Stimulated activated CD8-positive, alpha-beta memory T cell treated with anti-CD3 and anti-CD28 coated beads, Interleukin-15, amount 100 ng/mL, for 24 hours (primary cell): ENCODE measurements around the gene PM20D1.
"Not testable (repeated sequence)": the region's sequence is repeated elsewhere in the genome, so short reads cannot be mapped to it uniquely, and the experiment has no call there.

Source experiments
- DNase-seq: peaks from one replicate; pipeline ENCODE4 v3.0.0-alpha.2; 2020; ENCODE audit warnings: low read depth

Gene PM20D1

DNA sequence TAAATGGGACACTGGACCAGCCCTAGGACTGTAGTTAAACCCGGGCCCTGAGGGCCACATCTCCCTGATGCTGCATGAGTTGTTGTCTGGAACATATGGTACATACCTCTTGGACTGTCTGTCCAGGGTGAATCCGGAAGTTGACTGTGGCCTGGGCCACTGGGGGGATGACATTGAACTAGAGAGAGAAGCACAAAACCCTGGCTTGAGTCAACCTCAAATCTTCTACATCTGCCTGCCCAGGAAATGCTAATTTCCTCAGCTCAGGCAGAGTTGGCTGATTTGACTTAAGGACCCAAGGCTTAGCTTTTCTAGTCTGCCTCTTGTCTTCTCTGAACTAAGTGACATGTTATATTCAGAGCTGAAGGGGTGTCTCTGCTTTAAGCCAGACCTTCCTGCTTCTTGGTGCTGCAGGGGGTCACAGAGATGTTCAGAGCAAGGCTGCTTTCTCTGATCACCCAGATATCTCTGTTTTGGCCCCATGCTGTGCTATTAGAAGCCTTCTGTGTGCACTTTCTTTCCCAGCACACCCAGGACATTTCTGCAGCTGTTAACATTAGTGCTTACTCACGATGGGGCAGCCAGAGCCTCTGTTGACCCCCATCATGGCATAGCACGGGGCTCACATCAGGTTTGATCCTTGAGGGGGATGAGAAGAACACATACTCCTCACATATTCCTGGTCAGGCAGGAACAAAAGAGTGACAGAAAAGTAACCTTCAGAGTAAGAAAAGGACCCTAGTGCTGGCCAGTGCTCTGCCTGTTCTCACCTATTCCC lies 9.6 kb downstream of the PM20D1 start:
- no peak for DNase-seq

DNA sequence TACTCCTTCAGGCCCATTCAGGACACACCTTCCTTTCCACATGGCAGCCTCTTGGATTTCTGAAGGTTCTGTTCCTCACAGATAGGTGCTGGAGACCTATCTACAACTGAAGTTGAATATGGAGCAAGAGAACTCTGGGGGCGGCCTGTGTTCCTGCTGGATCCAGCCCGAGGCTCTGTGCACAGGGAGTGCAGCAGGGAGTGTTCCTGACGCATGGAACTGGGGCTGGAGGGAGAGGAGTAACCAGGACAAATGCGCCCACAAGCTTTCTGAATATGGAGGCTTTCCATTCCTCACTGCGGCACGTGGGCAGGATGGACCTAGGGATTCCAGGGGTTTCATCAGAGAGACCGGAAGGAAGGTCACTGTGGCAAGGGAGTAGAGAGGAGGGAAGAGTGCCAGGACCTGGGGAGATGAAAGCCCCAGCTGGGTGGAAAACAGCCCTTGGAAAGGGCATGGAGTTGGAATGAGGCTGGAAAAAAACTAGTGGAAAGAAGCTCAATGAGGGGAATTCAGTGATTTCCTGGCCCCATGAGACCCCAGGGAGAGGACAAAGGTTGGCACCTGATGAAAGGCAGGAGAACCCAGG lies 12.5 kb downstream of the PM20D1 start:
- DNase-seq: no peak

DNA sequence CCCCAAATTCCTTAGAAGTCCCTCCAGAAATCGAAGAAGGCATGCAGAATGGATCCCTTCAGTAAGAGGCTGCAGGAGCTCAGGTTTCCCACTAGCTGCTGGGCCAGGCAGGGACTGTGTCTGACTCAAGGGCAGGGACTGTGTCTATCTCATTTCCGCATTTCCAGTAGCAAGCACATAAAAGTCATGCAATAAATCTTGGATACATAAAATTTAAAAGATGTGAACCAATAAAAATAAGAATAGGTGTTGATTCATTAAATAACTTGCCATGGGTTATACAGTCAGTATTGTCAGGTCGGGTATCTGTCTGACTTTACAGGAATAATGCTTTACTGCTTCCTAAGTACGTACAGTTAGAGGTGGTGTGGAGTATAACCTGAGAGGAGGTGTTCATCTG lies 15.2 kb downstream of the PM20D1 start:
- no peak for DNase-seq

GRCh38 chr1:205832326-205832751 lies 17.6 kb downstream of the PM20D1 start:
- no peak for DNase-seq

DNA sequence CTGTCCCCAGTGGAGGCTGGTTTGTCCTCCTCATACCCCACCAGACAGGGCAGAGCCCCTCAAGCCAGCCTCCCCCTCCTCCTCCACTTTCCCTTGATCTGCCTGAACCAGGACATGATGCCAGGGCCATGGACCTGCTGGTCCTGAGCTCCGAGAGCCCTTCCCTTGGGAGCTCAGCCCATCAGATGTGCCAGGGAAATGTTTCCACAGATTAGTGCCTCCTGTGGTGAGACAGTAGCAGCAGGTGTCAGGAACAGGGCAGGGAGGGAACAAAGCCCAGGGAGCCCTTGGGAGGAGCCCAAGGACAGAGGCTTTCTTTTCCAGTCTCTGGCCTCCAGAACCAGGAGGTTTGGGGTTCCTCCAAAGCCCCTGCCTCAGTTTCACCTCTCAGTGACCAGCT lies 22.3 kb downstream of the PM20D1 start:
- DNase-seq: no peak

DNA sequence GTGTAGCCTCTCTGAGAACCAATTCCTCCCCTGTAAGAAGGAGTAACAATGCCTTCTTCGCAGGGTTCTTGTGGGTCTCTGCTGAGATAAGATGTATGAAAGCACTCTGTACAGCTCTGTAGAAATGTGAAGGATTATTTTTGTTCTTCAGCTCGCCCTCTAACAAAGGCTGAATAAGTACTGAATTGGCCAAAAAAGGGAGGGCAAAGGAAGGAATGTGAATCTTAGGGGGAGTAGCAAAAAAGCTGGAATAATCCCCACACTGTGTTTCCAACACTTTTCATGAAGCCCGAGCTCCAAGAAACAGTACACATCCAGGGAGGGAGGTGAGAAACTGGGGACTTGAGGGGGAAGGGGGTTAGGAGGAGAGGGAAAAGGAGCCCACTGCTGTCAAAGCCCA lies 22.9 kb downstream of the PM20D1 start:
- no peak for DNase-seq

- no peak for DNase-seq
Observed at GRCh38 chr1:205826016-205826806, 23.7 kb downstream of the PM20D1 start.

- DNase-seq: no peak
Observed at GRCh38 chr1:205824180-205824579, 25.8 kb downstream of the PM20D1 start.

DNA sequence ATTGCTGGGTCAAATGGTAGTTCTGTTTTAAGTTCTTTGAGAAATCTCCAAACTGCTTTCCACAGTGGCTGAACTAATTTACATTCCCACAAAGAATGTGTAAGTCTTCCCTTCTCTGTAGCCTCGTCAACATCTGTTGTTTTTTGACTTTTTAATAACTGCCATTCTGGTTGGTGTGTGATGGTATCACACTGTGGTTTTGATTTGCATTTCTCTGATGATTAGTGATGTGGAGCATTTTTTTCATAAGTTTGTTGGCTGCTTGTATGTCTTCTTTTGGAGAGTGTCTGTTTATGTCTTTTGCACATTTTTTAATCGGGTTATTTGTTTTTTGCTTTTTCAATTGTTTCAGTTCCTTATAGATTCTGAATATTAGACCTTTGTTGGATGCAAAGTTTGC lies 26.7 kb downstream of the PM20D1 start:
- not testable (repeated sequence) for DNase-seq

- DNase-seq: no peak
Observed at GRCh38 chr1:205822397-205822796, 27.5 kb downstream of the PM20D1 start.

DNA sequence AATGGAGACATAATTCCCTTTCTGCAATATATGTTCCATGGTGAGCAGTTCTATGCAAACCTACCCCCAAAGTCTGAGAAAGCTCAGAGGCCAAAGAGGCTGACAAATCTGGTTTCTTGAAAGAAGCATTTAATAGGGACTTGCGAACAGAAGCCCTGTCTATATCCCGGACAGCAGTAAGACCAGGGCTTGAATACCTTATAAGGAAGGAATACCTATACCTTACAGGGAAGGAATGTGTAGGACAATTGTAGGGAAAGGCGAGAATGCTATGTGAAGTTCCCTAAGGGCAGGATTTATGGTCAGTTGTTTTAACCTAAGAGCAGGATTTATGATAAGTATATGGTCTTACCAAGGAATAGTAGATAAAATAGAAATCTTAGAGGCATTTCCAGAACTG lies 31.9 kb downstream of the PM20D1 start:
- DNase-seq: no peak

DNA sequence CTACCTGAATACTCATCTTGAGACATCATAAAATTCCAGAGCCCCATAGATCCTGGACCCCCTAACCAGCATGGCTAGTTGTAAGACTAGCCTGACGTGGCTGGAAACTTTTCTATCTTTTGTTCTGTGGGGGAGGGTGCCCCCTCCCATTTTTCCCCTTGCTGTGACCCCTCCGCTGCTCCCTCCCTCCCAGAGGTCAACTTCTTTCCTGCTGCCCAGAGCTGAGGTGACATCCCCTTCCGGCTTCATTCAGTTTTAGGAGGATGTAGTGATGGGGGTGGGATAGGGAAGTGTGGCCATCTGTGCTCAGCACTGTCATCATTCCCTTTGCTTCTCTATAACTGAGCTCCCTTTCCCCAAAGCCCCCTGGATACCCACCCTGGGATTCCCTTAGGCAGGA lies 32.6 kb downstream of the PM20D1 start:
- no peak for DNase-seq

- DNase-seq: no peak
Observed at GRCh38 chr1:205813755-205814058, 36.2 kb downstream of the PM20D1 start.

- DNase-seq: peak; percentile 69
Observed at GRCh38 chr1:205812878-205813754, 36.8 kb downstream of the PM20D1 start, which contains the start of gene SLC41A1. TSS of gene SLC41A1 (minus strand) at chr1:205813198. CDS start at chr1:205810441, 2,757 bp downstream.

DNA sequence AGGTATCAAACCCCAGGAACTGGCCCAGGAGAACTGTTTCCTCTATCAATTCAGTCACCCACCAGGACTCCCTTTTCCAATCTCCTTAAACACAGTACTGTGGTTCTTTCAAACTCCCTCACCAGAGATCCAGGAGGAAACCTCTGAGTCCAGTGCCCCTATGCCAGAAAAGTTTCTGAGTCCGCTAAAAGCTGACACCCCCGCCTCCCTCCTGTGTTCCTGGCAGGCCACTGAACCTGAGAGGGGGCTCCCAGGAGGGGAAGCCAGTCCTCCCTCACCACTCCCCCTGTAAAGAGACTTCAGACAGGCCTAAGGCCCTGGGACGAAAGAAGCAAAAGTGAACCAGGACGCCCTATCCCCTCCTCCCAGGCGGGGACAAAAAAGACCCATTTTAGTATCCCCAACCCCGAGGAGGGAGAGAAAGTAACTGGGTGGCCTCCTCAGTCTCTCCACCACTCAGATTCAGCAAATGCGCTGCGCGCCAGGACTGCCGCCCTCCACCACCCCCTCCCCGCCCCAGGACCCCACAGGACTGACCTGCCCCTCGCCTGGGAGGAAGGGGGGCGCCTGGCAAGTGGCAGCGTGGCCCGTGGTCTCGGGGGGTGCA lies 37.6 kb downstream of the PM20D1 start:
- DNase-seq: no peak

DNA sequence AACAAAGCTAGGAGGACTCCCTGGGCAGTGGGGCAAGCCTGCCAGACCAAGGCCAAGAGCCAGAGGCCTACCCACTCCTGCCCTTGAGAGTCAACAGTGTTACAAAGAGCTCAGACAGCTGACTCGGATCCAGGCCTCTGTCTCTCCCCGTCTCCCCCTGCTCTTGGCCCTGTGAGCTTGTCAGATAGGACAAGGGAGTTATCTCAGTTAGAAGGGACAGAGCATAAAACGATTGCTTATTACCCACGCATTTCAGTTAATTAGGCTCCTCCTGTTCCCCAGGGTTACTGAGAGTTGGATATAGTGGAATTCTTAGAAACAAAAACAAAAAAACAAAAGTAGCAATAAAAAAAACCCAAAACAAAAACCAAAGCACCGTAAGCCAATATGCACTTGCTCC lies 38.3 kb downstream of the PM20D1 start:
- DNase-seq: no peak

GRCh38 chr1:205810448-205811157 lies 39.3 kb downstream of the PM20D1 start:
- DNase-seq: no peak

GRCh38 chr1:205809942-205810345 lies 40.0 kb downstream of the PM20D1 start:
- no peak for DNase-seq

DNA sequence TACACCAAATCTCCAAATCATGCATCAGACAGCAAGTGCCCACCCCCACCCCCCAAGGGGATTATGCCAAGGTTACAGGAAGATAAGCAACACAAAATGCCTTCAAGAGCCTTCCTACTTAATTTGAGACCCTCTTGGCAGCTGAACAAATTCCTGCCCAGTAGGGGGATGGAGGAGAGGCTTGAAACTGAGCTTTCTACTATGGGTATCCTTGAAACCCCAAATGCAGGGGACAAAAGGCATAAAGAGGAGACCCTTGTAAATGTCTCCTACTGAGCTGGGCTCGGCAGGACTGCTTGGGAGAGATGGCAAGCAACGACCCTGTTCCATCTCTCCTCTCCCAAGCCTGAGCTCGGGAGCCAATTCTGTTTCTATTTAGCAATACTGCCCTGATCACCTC lies 40.5 kb downstream of the PM20D1 start:
- DNase-seq: no peak

DNA sequence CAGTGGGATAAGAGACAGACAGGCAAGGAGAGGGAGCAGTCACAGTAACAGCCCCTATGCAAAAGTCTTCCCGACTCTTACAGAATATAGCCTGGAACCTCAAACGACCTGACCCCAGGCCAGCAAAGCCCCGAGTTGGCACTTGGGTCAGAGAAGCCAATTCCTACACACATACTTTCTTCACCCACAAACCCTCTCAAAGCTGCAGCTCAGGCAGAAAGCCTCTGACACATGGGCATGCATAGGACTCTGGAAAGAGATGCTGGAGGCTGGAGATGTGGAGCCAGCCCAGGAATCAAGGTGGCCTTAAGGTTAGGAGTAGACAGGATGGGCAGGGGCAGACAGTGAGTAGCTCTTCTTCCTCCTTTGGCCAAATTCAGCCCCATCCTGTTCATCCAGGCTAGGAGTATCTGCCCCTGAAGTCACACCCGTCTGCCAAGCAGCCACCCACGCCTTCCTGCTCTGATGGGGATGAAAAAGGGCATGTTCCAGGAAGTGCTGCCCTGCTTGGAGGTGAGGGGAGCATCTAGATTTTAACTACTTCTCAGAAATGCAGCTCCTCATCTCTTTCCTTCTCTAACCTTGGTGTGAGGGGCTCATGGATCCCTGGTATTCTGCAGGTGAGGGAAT lies 44.7 kb downstream of the PM20D1 start:
- no peak for DNase-seq

DNA sequence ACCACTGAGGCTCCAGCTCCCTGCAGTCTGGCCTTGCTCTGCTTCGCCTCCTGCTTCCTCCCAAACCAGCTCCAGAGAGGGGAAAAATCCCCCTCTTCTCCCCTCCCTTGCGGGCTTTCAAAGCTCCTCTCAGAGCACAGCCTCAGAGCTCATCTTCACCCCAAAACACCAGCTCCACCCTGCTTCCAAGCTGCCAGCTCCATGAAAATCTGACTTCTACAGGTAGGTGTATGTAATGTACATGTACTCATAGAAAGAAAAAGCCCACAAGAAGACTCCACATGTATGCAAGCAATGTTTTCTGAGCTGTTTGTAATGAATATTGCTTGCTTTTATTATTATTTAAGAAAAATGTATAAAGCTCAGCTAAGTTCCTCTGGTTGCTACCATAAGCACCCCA lies 45.3 kb downstream of the PM20D1 start:
- DNase-seq: no peak
